ENCODE data around the gene CCDC51.

CCDC51 gene

DNA sequence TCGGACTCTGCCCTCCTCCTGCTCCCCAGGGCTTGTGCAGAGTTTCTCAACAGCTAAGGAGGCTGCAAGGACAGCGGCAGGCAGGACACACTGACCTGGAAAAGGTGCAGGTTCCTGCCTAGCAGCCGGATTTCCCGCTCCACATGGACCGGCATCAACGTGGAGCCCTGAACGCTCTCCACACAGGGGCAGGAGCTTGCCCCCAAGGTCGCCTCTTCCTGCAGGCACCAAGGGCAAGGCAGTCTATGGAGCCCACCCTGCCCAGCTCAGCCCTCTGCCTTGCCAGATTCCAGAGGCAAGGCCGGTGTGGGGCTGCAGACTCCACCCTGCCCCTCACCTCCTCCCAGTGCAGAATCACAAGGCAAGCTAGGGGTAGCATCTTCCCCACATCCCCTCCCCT, 20.8 kb downstream of the CCDC51 start:
- no peak for DNase-seq (ENCODE audit: low spot score)

DNA sequence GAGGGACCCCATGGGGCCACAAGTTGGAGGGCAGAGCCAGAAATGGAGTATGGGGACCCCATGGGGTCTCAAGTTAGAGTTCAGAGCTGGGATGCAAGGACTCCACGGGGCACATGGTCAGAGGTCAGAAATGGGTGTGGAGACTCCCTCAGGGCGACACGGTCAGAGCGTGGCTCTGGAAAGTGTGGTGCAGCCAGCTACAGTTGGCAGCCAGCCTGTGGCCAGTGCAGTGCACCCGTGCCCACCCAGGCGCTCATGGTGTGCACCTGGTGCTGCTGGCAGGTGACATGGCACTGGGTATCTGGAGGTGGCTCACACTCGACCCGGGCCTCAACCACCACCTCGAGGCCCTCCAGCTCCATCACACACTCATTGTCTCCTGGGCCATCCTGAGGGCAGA, 21.3 kb downstream of the CCDC51 start:
- DNase-seq (ENCODE audit: low spot score), result no peak

DNA sequence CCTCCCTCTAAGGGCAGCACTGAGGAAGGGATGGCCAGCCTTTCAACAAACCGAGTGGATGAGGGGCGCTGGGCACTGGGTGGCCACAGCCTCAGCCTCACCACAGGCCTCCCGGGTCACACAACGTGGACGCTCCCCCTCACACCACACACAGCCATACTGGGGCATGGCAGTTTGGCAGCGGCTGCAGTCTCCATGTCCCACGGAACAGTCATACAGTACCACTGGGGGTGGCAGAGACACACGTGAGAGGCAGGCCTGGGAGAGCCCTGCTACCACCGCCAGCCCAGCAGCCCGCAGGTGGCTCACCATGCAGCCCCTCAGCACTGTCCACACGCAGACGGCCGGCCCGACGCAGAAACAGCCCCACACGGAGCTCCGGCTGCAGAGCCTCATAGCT, 21.8 kb downstream of the CCDC51 start:
- no peak for DNase-seq (ENCODE audit: low spot score)

DNA sequence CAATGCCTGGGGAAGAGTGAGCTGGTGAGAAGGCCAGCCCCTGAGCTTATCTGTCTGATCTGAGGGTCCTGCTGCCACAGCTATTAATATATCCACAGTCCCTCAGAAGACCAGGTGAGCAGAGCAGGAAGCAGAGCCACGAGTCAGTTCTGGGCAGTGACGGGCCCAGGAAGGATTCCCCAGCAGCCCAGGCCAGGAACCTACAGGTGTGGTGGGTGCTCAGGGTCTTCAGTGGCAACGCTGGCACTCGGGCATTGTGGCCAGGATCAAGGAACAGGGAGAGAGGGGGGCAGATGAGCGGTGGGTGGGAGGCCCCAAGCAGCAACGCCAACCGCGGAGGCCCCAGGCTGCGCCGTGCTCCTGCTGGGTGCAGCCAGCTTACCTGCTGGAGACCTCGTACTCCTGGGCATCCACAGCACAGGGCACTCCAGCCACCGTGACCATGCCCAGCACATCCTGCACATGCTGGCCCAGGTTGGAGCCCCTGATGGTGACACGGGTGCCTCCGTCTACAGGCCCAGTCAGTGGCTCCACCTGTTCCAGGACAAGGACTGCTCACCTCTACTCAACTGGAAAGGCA, 22.3 kb downstream of the CCDC51 start:
- no peak for DNase-seq (ENCODE audit: low spot score)

DNA sequence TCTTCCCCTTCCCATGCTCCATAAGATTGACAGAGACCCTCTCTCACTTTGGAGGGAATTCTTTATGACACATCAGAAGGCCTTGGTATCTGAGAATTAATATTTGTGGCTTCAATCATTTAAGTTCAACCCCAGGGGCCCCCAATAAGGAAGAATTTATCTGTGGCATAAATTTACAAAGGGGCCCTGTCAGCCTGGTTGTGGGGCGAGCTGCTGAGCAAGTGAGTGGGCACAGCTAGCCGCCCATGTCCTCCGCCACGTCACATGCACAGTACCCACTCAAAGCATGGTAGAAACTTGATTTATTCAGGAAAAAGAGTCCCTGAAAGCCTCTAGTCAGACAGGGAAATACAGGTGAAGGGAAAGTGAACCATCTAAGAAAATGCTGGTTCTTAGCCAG, 23.4 kb downstream of the CCDC51 start:
- no peak for DNase-seq (ENCODE audit: low spot score)

DNA sequence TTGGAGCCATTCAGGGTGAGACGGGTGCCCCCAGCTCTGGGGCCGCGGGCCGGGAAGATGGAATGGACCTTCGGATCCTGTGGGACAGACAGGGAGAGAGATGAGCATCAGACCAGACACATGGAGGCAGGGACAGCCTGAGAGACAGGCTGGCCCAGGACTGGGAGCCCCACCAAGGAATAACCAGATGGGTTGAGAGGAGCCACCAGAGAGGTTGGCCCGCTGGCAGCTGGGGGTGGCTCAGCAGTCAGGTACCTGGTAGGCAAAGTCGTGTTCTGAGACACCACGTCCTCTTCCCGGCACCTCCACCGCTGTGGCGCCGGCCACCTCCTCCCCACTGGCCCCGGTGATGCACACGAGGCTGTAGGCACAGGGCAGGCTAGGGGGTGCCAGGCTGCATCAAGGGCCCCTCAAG, 23.8 kb downstream of the CCDC51 start:
- no peak for DNase-seq (ENCODE audit: low spot score)

DNA sequence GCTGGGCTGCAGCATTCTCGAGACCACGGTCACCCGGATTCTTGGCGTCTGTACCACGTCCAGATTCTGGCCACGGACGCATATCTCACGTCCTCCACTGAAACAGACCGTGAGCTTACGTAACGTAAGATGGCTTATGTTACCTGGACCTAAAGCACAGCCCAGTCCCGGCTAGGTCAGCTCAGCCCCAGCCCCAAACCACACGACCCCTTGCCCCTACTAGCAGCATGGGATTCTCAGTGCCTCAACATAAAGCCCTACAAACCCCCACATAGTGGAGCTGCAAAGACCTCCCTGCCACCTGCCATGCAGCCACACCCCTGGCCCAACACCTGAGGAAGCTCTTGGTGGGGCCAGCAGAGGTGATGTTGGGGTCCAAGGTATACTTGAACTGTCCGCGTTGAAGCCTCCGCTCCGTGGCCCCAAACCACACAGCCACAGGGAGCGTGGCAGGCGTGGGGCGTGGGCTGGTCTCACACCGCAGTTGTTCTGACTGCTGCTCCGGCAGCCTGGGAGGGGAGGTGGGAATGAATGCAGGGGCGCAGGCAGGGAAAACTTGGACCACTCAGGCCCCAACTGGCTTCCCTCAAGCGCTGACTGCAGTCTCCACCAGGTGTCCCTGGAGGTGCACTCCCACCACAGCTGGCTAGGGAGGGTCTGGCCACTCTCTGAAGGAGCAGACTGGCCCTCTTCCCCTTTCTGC, 24.5 kb downstream of the CCDC51 start:
- DNase-seq (ENCODE audit: low spot score), result no peak

DNA sequence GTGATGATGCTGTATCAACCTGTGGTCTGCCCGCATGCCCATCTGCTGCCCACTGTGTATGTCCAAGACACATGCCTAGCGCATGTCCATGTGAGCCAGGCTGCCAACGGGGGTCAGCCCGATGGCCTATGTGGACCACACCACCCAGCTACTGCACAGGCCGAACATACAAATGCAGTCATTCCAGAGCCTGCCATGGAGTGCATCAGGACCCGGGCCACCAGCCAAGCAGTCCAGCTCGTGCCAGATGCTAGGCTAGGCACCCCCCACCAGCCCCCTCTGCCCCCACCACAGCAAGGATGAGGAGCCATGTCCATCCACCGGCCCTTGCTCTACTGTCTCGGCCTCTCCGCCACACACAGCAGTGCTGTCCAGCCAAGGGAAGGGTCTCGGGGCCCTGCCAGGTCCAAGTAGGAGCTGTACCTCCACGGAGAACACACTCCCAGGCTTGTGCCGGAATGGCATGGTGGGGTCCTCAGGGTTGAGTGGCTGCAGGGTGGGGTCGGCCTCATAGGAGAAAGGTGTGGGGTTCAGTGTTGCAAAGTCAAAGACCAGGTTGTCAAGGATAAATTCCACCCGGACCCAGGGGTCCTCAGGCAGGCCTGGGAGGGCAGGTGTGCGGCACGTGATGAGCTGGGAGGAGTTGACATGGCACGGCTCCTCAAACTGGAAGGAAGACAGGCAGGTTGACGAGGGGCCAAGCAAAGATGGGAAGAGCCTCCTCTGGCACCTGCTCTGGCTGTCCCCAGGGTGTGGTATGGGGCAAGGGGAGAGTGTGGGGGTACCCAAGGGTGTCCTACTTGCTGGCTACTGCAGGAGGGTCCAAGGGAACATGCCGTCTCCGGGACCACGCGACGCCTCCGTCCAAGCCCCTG, 25.3 kb downstream of the CCDC51 start:
- DNase-seq (ENCODE audit: low spot score), result no peak

DNA sequence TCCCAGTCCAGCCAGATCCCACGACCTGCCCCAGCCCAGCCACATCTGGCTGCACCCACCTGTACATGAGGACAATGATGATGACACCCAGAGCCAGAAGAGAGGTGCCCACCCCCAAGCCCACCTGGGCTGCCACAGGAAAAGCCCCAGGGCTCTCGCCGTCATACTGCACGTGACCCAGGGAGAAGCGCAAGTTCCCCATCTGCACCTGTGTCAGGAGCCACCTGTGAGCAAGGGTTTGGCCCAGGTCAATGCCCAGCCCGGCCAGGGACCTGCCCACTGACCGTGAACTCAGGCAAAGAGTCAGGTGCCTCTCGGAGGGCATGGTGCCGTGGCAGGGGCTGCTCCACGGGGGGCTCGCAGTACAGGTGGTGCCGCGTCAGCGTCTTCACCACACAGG, 26.3 kb downstream of the CCDC51 start:
- DNase-seq (ENCODE audit: low spot score), result no peak

DNA sequence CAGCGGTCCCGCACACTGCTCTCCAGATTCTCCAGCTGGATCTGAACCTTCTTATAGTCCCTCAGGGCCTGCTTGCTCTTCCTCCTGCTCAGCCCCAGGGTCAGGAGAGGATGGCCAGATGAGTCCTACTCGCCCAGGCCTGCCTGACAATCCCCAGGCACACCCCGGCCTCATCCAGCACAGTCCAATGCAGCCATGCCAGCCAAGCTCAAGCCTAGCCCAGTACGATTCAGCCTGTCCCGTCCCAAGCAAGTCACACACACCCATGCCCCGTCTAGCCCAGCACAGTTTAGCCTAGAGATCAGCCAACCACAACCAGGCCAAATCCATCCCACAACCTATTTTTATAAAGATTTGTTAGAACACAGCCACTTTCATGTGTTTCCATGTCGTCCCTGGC, 26.8 kb downstream of the CCDC51 start:
- DNase-seq (ENCODE audit: low spot score), result no peak

DNA sequence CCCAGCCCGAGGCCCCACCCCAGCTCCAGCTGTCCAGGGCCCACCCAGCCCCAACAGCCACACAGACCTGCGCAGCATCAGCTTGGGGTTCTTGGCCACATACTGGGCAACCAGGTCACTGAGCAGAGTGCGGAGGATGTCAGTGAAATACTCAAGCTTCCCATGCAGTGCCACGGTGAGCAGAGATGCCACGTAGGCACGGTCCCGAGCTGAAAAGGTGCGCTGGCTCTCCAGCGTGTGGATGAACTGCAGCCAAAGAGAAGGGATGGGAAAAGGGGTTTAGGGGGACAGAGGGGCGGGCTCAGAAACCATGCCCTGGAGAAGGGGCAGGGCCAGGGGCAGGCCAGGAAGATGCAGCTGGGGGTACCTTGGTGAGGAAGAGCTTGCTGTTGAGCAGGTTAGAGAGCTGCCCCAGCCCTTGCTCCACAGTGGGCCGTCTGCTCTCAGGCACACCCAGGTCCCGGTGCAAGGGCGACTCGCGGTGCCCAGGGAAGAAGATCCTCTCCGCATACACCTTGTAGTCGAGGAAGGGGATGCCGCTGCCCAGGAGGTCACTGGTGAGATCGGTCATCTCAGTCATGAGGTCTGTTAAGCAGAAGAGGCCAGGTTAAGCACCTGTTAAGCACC, 27.4 kb downstream of the CCDC51 start:
- DNase-seq (ENCODE audit: low spot score), result no peak

DNA sequence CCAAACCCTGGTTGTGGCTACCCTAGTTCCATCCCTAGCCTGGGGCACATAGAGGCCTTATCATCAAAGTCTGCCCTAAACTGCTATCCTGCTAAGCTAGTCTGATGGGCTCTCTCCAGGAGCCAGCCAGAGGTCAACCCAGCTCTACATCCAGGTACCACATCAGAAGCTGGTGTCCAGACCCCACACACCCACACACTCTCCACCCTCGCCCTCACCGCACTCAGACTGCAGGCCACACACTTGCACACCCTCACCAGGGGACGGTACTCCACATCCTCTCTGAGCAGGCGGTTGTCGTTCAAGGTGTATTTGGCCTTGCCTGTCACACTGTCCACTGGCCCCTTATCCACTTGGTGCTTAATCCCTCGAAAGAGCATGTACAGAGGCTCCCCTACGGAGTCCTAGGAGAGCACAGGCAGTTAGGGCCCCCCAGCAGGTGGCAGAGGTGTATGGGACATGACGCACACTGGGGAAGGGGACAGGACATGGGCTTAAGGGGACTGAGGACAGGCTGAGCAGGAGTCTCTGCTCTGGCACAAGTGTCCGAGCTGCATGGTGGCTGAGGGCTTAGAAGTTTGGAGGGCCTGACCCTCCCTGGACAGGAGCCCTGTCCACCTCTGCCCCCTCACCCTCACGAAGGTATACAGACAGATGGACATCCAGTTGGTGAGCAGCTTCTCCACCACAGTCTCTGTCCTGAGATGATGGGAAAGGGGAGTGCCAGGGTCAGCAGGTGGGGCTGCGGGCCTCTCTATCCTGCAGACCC, 28.1 kb downstream of the CCDC51 start:
- no peak for DNase-seq (ENCODE audit: low spot score)

DNA sequence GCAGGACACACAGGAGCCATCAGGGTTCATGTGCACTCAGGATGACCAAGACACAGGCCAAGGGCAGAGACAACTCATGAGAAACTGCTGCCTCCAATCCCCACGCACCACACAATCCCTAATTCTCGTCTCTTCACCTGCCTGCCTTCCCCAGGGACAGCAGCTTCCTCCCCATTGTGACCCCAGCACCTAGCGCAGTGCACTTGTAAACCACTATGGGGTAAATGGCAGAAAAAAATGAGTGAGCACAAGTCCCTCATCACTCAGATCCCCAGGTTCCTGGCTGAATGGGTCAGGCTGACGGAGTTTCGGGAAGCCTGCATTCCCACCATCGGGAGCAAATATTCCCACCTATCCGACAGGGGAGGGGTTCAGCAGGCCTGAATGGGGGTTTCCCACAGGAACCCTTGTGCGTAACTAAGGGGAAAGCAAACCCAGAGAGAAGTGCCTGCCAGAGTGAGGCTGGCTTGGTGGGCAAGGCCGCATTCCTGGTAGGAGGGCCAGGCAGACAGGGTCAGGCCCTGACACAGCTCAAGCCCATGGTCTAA, 28.8 kb downstream of the CCDC51 start:
- no peak for DNase-seq (ENCODE audit: low spot score)

DNA sequence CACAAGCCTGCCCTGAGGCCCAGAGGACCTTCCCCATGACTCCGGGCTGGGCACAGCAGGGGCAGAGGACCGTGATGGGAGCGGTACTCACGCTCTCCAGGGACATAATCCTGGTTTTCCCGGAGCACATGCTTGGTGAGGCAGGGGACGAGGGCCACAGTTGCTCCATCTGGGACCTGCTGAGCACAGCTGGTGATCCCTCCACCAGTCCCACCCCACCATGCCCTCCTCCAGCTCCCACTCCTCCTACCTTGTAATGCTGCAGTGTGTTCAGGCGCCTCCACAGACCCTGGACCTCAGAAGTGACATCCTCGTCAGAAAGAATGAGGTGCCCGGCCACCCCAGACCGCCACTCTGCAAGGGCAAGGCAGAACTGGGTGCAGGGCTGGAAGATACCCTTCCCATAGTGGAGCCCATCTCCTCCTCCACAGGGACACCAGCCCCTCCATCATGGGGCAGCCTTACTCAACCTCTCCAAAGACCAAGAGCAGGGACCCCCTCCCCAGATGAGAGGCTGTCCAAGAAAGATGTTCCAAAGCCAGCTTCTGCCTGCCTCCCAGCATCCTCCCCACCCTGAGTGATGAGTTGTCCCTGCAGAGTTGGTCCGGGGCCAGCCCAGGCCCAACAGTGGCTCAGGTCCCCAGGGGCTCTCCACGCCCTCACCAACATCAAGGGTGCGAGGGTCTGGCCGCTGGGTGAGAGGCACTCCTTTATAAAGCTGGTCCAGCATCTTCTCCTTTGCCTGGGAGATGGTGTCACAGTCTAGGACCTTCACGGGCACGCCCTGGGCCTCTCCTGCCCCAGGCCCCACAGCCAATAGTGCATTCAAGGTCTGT, 29.5 kb downstream of the CCDC51 start:
- no peak for DNase-seq (ENCODE audit: low spot score)

DNA sequence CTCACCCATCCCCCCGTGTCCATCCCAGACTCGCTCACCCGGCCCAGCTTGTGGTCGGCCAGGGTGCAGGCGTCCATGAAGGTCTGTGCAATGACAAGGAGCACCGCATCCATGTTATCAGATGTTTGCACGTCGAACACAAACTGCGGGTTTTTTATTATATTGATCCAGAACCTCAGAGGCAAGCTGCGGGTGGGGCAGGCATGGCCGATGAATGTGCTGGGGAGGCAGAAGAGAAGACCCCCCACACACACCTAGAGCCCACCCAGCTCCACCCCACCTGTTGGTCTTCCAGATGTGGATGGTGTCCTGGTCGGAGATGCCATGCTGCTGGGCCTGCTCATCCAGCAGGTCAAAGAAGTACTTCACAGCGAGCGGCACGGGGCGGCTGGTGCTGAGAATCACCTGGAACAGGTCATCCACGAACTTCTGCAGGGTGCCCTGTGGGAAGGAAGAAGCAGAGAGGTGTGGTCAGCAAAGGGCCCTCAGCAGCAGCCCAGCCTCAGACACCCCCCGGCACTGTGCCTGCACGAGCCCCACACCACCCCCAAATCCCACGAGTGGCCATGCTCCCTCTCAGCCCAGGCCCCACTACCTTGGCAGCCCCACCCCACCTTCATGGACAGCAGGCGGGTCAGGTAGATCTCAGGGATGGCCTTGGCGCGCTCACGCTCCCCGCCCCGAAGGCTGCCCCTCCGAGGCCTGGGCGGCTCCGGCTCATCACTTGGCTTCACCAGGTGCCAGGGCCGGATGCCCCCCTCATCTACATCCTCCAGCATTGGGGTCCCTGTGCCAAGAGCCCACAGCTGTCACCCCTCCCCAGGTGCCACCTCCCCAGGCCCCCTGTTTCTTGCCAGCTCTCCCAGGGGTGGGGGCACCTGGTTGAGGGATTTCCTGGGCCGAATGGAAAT, 30.4 kb downstream of the CCDC51 start:
- DNase-seq (ENCODE audit: low spot score), result peak; percentile 18

DNA sequence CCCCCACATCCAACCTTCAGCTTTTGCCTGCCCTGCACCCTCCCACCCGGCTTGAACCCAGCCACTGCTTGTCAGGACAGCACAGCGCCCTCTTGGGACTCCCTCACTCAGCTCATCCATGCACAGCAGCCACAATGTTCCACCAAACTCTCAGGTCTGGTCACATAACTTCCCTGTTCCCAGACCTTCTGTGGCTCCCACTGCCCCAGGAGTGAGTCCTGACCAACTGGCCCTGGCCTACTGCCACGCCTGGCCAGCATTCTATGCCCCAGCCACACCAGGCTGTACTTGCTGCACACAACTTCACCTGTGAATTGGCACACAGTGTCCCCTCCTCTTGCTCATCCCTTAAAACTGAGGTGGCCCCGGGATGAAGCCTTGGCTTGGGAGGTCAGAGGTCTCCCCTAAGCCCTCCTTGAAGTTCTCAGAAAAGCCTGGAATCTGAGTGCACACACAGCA, 31.1 kb downstream of the CCDC51 start:
- peak; percentile 26 for DNase-seq (ENCODE audit: low spot score)

DNA sequence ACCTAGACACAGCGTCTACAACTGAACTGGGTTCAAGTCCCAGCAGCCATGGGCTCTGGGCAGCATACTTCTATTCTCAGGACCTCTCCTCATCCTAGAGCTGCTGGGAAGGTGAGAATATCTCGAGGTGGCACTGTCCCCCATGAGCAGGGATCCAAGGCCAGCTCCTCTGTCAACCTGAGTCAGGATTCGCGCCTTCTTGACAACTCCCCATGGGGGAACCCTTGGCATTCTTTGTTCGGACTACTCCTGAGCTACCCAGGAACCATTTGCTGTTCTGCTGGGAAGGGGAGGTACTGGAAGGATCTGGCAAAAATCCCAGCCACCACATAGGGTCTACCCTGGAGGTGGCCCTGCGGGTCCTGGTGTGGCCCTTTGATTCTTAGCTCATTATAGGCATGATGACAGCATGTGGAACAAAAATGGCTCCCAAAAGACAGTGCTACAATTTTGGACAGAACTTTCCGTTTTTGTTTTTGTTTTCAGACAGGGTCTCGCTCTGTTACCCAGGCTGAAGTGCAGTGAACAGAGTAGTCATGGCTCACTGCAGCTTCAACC, 32.3 kb downstream of the CCDC51 start:
- DNase-seq (ENCODE audit: low spot score), result peak; percentile 18

DNA sequence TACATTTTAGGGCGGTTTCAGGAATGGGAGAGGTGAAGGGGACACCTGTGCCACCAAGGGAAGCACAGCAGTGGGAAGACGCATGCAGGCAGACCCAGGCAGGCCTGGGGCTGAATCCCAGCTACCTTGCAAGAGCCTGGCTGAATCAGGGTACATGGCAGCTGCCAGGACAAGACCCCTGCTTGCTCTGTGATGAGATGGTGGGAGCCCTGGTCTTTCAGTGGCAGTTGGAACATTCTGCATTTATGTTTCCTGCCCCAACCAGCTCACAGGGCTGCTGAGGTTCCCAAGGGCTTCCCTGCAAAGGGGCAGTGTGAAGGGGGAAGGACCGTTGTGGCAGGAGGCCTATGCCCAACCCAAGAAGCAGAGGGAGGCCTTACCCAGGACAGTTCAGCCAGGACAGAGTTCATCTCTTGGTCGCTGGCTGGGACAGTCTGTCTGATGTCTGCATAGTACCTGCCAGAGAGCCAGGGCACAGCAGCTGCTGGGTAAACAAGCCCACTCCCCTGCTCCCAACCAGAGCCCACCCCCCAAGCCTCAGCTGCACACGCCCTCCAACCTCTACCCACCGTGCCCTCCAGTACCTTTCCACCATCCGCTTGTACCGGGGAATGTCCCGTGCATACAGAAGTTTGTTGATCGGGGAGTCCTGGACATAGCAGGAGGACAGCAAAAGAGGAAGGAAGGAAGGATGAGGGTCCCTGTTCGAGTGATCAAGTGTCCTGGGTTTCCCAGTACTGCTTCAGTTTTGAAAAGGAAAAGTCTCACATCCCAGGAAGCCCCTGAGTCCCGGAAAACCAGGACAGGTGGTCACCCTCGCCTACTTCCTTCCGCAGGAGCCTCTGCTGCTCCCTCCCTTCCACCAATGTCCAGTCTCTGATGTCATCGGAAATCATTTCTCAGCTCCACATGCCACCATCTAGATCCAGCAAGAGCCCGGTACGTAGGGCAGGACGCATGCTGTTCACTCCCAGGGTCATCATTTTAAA, 33.2 kb downstream of the CCDC51 start:
- DNase-seq (ENCODE audit: low spot score), result peak; percentile 14

All from D341Med (cell line).